Measurements from ENCODE around the gene SNAPC1. TPM values are rescaled to one million over a fixed set of nuclear protein-coding genes. Genes with fewer than 3 reads are reported as not detected.

The SNAPC1 gene
- total RNA-seq, 2 experiments from 2014 or later: 5.1 to 5.8 TPM

- Mint-ChIP-seq H3K27ac (no peak overlapping the region), H3K4me1 (peaks cover 5% of the 10 kb centered on the region), H3K9me3 (ENCODE audit: low read depth) (no peaks in the 10 kb centered on the region), H3K27me3 (peaks cover 42% of the 10 kb centered on the region), H3K4me3 (no peak overlapping the region), H3K36me3 (no peaks in the 10 kb centered on the region)
- CTCF ChIA-PET: interaction anchor here (1.2 to 2.7 kb wide), 6 partner anchors 75 to 570 kb away, joined by 3 to 19 read pairs (median 9); no protein-coding TSS in a partner anchor
- ATAC-seq (no peak), DNase-seq (no peak)
These were observed 76.5 kb downstream of the SNAPC1 start for GRCh38 chr14:61838661-61839245.

DNA sequence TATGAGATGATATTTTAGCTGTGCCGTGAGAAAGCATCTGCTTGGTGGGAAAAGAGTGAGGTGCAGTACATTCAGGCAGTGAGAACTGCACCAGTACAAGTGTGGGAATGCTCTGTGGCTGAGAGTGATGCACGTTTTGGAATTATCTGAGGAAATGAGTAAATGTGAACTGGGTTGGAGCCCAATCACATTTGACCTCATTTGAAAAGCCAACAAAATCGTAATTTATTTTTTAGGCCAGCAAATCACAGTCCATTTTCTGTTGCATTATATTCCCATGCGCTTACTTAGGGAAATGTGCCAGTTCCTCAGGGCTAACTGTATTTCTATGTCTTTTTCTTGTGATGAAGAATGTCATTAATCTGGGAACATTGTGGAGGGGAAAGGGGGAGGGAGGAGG lies 77.3 kb downstream of the SNAPC1 start:
- ATAC-seq: no peak
- peaks cover 5% of the 10 kb centered on the region for H3K4me1 Mint-ChIP-seq
- CTCF ChIA-PET: interaction anchor here (1.9 kb wide), 1 partner anchor 90 kb away, joined by 4 read pairs; no protein-coding TSS in a partner anchor

GRCh38 chr14:61841145-61841544 lies 78.9 kb downstream of the SNAPC1 start:
- DNase-seq: no peak
- ATAC-seq: no peak
- Mint-ChIP-seq H3K4me1 (peaks cover 5% of the 10 kb centered on the region), H3K9me3 (ENCODE audit: low read depth) (no peaks in the 10 kb centered on the region), H3K27ac (no peak overlapping the region), H3K4me3 (no peak overlapping the region), H3K27me3 (peaks cover 48% of the 10 kb centered on the region), H3K36me3 (peaks cover 6% of the 10 kb centered on the region)
- CTCF ChIA-PET: no interaction called here

More for the DNA sequence above, 77.3 kb downstream of the SNAPC1 start:
- no peak for DNase-seq
- no peak overlapping the region for H3K4me3 Mint-ChIP-seq
- no peaks in the 10 kb centered on the region for H3K9me3 Mint-ChIP-seq (ENCODE audit: low read depth)
- H3K27me3 Mint-ChIP-seq: peaks cover 45% of the 10 kb centered on the region
- no peak overlapping the region for H3K27ac Mint-ChIP-seq
- H3K36me3 Mint-ChIP-seq: peaks cover 3% of the 10 kb centered on the region

Other genes starting within 250 kb of the SNAPC1 start
- gene HIF1A, start 66.9 kb upstream of the SNAPC1 start, total RNA-seq: 100 to 1,000 TPM; 134 to 158 TPM
- not detected for gene SYT16, start 50.3 kb downstream of the SNAPC1 start, total RNA-seq

Data from activated CD8-positive, alpha-beta memory T cell treated with anti-CD3 and anti-CD28 coated beads, Interleukin-2, amount 10 ng/mL, durations not matched to agents 7 days and 5 days (primary cell).